HepG2 (cell line): ENCODE measurements around the gene MYL6B. TPM values are rescaled to one million over a fixed set of nuclear protein-coding genes. Genes with fewer than 3 reads are reported as not detected.

Source experiments
- ATAC-seq: fragments of 200-7000 bp; cut with Tn5 transposase; 3 replicates; pipeline ENCODE4 v1.9.1; 2020; ENCODE audit warnings: mild to moderate bottlenecking, moderate library complexity
- BruUV-seq: library from RNA; stranded (reverse); fragments of 400-500 nt; replicated peaks from 2 replicates; lab custom pipeline; 2021; lab: Mats Ljungman, UMichigan
- CTCF ChIA-PET: fragments of 300-600 bp; formaldehyde crosslinking; extraction: SDS; loops from one replicate; lab custom pipeline; 2021; ENCODE audit warnings: low total read pairs, inconsistent platforms, low intra/inter-chr PET ratio; lab: Yijun Ruan, JAX
- POLR2A ChIA-PET: fragments of 350-600 bp; sonication (Branson Sonifier 250); formaldehyde crosslinking; loops from one replicate; lab custom pipeline; 2020; ENCODE audit warnings: antibody characterized with exemption, inconsistent platforms; lab: Yijun Ruan, JAX
- DNase-seq: peaks from one replicate; pipeline ENCODE4 v3.0.0-alpha.2; 2015; ENCODE audit warnings: low spot score
- FAIRE-seq: peaks from 3 replicates; lab custom pipeline; 2011; peaks lifted over from hg19 to GRCh38; lab: Jason Lieb, UNC
- H2AFZ ChIP-seq: one replicate; pipeline ENCODE4 v1.6.1; 2011; ENCODE audit warnings: low read length, inconsistent platforms
- H3K27ac ChIP-seq: fragments of 300-600 bp; 3 replicates; pipeline ENCODE4 v1.8.0; 2011; ENCODE audit warnings: mixed run types, mild to moderate bottlenecking, mixed read lengths, low read length, inconsistent platforms; ENCODE audit not compliant: insufficient read depth; ENCODE audit errors: extremely low read length
- H3K27me3 ChIP-seq, 2 experiments: fragments of 200-600 bp in 1 of 2; 2 replicates in 1 of 2; 3 replicates in 1 of 2; pipeline versions ENCODE4 v1.6.0 to v1.8.0; 2011; ENCODE audit warnings: low read length in 2 of 2, mild to moderate bottlenecking in 2 of 2, moderate library complexity in 2 of 2, inconsistent platforms in 1 of 2; ENCODE audit not compliant: insufficient read depth in 2 of 2, control insufficient read depth in 1 of 2
- H3K36me3 ChIP-seq, 2 experiments: fragments of 200-600 bp in 1 of 2; replicated peaks in 1 of 2; 2 replicates in 1 of 2; 3 replicates in 1 of 2; pipeline versions ENCODE4 v1.5.1 to v1.8.0; 2011; ENCODE audit warnings: low read length in 2 of 2, inconsistent platforms in 1 of 2; ENCODE audit not compliant: insufficient read depth in 2 of 2, control insufficient read depth in 1 of 2
- H3K4me1 ChIP-seq: 2 replicates; pipeline ENCODE4 v1.5.1; 2012; ENCODE audit warnings: low read length, inconsistent platforms; ENCODE audit not compliant: insufficient read depth
- H3K4me2 ChIP-seq: 2 replicates; pipeline ENCODE4 v1.6.0; 2011; ENCODE audit warnings: low read depth, low read length, inconsistent platforms
- H3K4me3 ChIP-seq, 3 experiments: fragments of 200-600 bp in 1 of 3; sonication (generic), shearing (Covaris generic) in 1 of 3; replicated peaks in 1 of 3; 2 replicates each; pipeline ENCODE4 v1.5.1; 2011 to 2016; ENCODE audit warnings: low read length in 3 of 3, inconsistent platforms in 2 of 3, low read depth in 2 of 3, mild to moderate bottlenecking in 2 of 3, control low read depth in 1 of 3, mixed read lengths in 1 of 3; ENCODE audit not compliant: insufficient read depth in 1 of 3
- H3K79me2 ChIP-seq: one replicate; pipeline ENCODE4 v1.6.1; 2011; ENCODE audit warnings: low read length, inconsistent platforms; ENCODE audit not compliant: insufficient read depth
- H3K9ac ChIP-seq: 2 replicates; pipeline ENCODE4 v1.6.0; 2011; ENCODE audit warnings: mild to moderate bottlenecking, low read depth, low read length, inconsistent platforms; ENCODE audit not compliant: insufficient read depth
- H3K9me3 ChIP-seq: 2 replicates; pipeline ENCODE4 v1.5.1; 2012; ENCODE audit warnings: mild to moderate bottlenecking, low read length
- H4K20me1 ChIP-seq: 2 replicates; pipeline ENCODE4 v1.6.0; 2011; ENCODE audit warnings: inconsistent platforms, mild to moderate bottlenecking, low read length, moderate library complexity; ENCODE audit not compliant: insufficient read depth
- CHCHD3 ChIP-seq: sonication (generic); formaldehyde crosslinking; IDR thresholded peaks from 2 replicates; pipeline ENCODE4 v1.8.0; 2022; ENCODE audit warnings: mild to moderate bottlenecking, missing genetic modification reagents, moderate library complexity
- ETV6 ChIP-seq: sonication (generic); formaldehyde crosslinking; conservative IDR thresholded peaks from 2 replicates; pipeline ENCODE4 v1.4.0; 2020; ENCODE audit warnings: missing genetic modification reagents
- HDAC2 ChIP-seq: sonication (generic); formaldehyde crosslinking; IDR thresholded peaks from 2 replicates; pipeline ENCODE4 v1.4.0; 2020; ENCODE audit warnings: missing genetic modification reagents
- KIAA2018 ChIP-seq: sonication (generic); formaldehyde crosslinking; IDR thresholded peaks from 2 replicates; pipeline ENCODE4 v1.5.0; 2020; ENCODE audit warnings: mild to moderate bottlenecking, missing genetic modification reagents, borderline replicate concordance
- KLF15 ChIP-seq: sonication (generic); formaldehyde crosslinking; IDR thresholded peaks from 2 replicates; pipeline ENCODE4 v1.8.1; 2023; ENCODE audit warnings: borderline replicate concordance, mild to moderate bottlenecking, inconsistent platforms, missing genetic modification reagents, mixed read lengths
- NR2C2 ChIP-seq: sonication (generic); formaldehyde crosslinking; IDR thresholded peaks from 2 replicates; pipeline ENCODE4 v1.4.0; 2020; ENCODE audit warnings: missing genetic modification reagents, mild to moderate bottlenecking, moderate library complexity, borderline replicate concordance
- PBX3 ChIP-seq: sonication (generic); formaldehyde crosslinking; IDR thresholded peaks from 2 replicates; pipeline ENCODE4 v1.8.1; 2023; ENCODE audit warnings: missing genetic modification reagents, inconsistent platforms, borderline replicate concordance
- TCF7 ChIP-seq: sonication (generic); IDR thresholded peaks from 2 replicates; pipeline ENCODE4 v1.6.1; 2016; ENCODE audit warnings: antibody characterized with exemption, low read depth
- ZNF512B ChIP-seq: sonication (generic); formaldehyde crosslinking; IDR thresholded peaks from 2 replicates; pipeline ENCODE4 v1.5.1; 2020; ENCODE audit warnings: missing genetic modification reagents, mild to moderate bottlenecking, borderline replicate concordance
- WGBS: methylation state at CpG from one replicate; pipeline ENCODE4 v1.1.6; 2017; ENCODE audit warnings: low lambda C conversion rate; 5-methylcytosine and 5-hydroxymethylcytosine counted together
- in situ Hi-C: cut with HindIII; loops from 2 replicates; pipeline ENCODE4 v1.10.0; 2017; ENCODE audit warnings: low pct_unique_long_range_greater_than_20kb; ENCODE audit not compliant: extremely low pct_ligation_motif_present
- intact Hi-C: fragments of 100-400 bp; cut with micrococcal nuclease; formaldehyde crosslinking; loops from one replicate; pipeline ENCODE4 v1.10.0; 2022; ENCODE audit not compliant: unreplicated experiment
- polyA plus RNA-seq, 8 experiments: library from polyadenylated mRNA; depleted of rRNA in 3 of 8; stranded (reverse) in 7 of 8; unstranded in 1 of 8; fragments of >200 nt; fragmentation: Illumina TruSeq in 4 of 8; extraction: Trizol in 4 of 8; gene quantifications; 2 replicates each; pipeline versions ENCODE4 v1.2.1 to v1.2.3, GENCODE V29; 2011 to 2016; ENCODE audit warnings: low read depth in 4 of 8, missing spikeins in 1 of 8, mixed read lengths in 1 of 8; ENCODE audit not compliant: insufficient read depth in 1 of 8
- total RNA-seq, 5 experiments: library from RNA; depleted of rRNA; stranded (reverse); fragments of >200 nt; fragmentation: Illumina TruSeq; extraction: Trizol; gene quantifications; 2 replicates each; pipeline ENCODE4 v1.2.3, GENCODE V29; 2016; ENCODE audit warnings: low read depth in 1 of 5

Gene MYL6B
- total and polyA plus RNA-seq, 2 of the 13 experiments (the other 11 are each of a cell fraction or from before 2014, with no cell fraction given): 75.7 to 88.7 TPM

- no peaks in the 10 kb centered on the region; a peak in 1 of 5 replicates for H3K27me3 ChIP-seq
- no peaks in the 10 kb centered on the region for H3K9me3 ChIP-seq
- DNase-seq (no peak), ATAC-seq (no peak), FAIRE-seq (no peak)
- no TSS peak for BruUV-seq
- 96% methylated on average over 3 of the region's 5 CpGs for WGBS
- peaks cover 43% of the 10 kb centered on the region for H3K4me1 ChIP-seq
- H3K4me3 ChIP-seq: peak overlapping the region in 2 of 3 experiments; percentile 82 to 86; a peak in 3 of 6 replicates
- peak overlapping the region; percentile 82 for H3K4me2 ChIP-seq
- H3K36me3 ChIP-seq: 0 out of 5 replicates have a peak, but pooled peaks cover 0 to 1% of the 10 kb centered on the region in 2 experiments
- H3K27ac ChIP-seq: peak overlapping the region; percentile 89
- intact Hi-C loops: loop anchor here (2.0 kb wide), 1 partner anchor 35 kb away; the partner anchor contains the start of gene ZC3H10
- CTCF ChIA-PET: no interaction called here
- H3K9ac ChIP-seq: peak overlapping the region; percentile 76
- H3K79me2 ChIP-seq: peaks cover 20% of the 10 kb centered on the region
- H4K20me1 ChIP-seq: no peaks in the 10 kb centered on the region
- in situ Hi-C loops: no loop called here
- H2AFZ ChIP-seq: no peak overlapping the region
- POLR2A ChIA-PET: interaction anchor here (1.4 to 2.3 kb wide), 2 partner anchors 25 to 36 kb away, joined by 3 to 17 read pairs; partner anchors contain the start of genes ESYT1 and ZC3H10
- TF ChIP-seq NR2C2 (CRISPR knock-in tag) (no peak), KLF15 (CRISPR knock-in tag) (no peak), TCF7 (no peak), ZNF512B (CRISPR knock-in tag) (no peak), HDAC2 (CRISPR knock-in tag) (no peak), CHCHD3 (CRISPR knock-in tag) (no peak), KIAA2018 (CRISPR knock-in tag) (no peak), PBX3 (CRISPR knock-in tag) (no peak), ETV6 (CRISPR knock-in tag) (no peak)
Measured at GRCh38 chr12:56153678-56154065, 1.3 kb downstream of the MYL6B start.
